T-helper 9 cell (primary cell): Measurements from ENCODE around the gene SMARCA4.

Experiments used
- DNase-seq: peaks from one replicate; pipeline ENCODE4 v3.0.0-alpha.2; 2020

Gene SMARCA4

GRCh38 chr19:11017275-11018035, 56.6 kb downstream of the SMARCA4 start:
- DNase-seq, result no peak

- DNase-seq, result no peak
These were observed 57.3 kb downstream of the SMARCA4 start for GRCh38 chr19:11018179-11018578.

- DNase-seq, result no peak
These were observed 57.9 kb downstream of the SMARCA4 start for GRCh38 chr19:11018763-11019162.

- DNase-seq, result no peak
These were observed 58.4 kb downstream of the SMARCA4 start for GRCh38 chr19:11019262-11019661.

DNA sequence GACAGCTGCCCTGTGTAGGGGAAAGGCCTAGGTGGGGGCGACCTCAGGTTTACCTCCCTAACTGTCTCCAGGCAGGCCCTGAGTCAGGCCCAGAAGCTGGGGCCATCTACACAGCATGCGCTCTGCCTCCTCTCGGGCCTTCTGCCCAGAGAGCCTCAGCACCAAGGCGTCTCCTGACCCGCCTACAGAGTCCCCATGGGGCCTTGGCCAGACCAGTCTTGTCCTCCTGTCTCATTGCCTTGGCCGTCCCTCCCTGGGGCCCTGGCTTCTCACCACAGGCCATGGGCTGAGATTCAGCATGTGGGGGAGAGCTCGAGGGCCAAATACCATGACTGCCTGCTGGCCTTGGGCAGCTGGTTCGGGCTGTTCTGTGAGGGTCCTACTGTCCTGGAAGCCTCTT, 59.0 kb downstream of the SMARCA4 start:
- no peak for DNase-seq

- DNase-seq, result no peak
These were observed 59.6 kb downstream of the SMARCA4 start for GRCh38 chr19:11020423-11020822.

GRCh38 chr19:11020982-11021759, 60.3 kb downstream of the SMARCA4 start:
- no peak for DNase-seq

DNA sequence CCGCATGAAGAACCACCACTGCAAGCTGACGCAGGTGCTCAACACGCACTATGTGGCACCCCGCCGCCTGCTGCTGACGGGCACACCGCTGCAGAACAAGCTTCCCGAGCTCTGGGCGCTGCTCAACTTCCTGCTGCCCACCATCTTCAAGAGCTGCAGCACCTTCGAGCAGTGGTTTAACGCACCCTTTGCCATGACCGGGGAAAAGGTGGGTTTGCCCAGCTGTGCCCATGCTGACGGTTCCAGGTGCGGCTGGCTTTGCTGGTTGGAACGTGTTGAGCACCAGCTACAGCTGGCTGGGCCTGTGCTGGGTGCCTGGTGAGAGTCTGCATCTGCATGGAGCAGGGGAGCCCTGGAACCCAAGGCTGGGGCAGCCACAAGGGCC, 60.9 kb downstream of the SMARCA4 start:
- no peak for DNase-seq

- DNase-seq, result no peak
These were observed 62.2 kb downstream of the SMARCA4 start for GRCh38 chr19:11023016-11023415.

DNA sequence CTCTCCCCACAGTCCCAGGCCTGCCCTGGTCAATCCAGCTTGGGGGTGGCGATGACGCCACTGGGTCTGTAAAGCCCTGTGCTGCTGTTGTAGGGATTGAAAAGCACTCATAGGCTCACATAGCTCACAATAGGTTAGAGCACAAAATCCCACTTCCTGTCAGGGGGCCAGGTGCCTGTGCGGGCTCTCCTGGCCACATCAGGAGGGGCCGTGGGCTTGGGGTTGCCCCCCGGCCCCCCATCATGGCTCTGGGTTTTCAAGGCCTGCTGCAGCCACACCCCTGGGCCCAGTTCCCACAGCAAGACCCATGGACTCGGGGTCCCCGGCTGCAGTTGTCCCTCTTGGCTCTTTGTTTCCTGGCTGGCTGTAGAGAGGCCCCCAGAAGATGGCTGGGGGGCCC, 62.9 kb downstream of the SMARCA4 start:
- DNase-seq, result no peak

GRCh38 chr19:11024259-11024658, 63.4 kb downstream of the SMARCA4 start:
- DNase-seq, result no peak

DNA sequence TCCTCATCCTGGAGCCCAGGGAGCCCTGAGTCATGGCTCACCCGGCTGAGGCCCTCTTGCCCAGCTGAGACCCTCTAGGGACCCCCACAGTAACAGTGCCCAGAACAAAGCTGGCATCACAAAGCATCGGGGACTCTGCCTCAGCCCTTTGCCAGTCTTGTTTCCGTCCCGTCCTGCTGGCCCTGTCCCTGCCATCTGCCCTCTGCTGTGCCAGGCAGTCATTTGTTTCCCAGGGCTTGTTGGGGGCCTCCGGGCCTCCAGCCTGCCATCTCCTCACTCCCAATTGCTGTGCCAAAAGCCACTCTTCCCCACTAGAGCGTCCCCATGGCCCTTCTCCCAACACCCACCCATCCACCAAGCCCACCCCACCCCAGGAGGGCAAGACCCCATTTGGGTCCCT, 64.2 kb downstream of the SMARCA4 start:
- no peak for DNase-seq

DNA sequence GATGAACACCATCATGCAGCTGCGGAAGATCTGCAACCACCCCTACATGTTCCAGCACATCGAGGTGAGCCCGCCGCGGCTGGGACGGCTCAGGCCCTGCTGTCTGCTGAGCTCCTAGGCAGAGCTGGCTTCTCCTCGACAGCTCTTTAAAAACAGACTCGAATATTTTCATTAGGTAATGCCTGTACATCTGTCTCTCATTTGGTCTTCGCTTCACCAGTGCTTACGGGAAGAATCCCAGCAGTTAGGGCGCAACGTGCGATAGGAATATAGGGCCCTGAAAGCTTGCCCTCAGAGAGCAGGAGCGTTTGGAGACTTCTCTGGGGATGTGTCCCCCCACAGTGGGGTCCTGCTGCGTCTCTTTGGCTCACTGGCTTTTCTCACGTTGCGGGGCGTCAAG, 64.6 kb downstream of the SMARCA4 start:
- DNase-seq, result no peak

DNA sequence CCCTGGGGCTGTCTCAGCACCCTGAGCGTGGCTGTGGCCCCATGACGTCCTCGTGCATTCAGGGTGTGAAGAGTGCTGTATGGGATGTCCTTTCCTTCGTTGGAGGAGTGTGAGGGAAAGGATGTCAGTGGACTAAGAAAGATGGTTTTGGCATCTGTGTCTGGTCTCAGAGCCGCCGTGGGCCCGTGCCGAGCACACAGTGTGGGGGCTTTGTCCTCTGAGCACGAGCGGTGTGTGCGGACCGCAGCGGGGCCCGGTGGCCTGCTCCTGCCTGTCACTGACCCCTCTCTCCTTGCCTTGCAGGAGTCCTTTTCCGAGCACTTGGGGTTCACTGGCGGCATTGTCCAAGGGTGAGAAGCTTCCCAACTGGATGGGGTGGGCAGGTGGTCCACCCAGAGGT, 65.2 kb downstream of the SMARCA4 start:
- DNase-seq, result no peak

DNA sequence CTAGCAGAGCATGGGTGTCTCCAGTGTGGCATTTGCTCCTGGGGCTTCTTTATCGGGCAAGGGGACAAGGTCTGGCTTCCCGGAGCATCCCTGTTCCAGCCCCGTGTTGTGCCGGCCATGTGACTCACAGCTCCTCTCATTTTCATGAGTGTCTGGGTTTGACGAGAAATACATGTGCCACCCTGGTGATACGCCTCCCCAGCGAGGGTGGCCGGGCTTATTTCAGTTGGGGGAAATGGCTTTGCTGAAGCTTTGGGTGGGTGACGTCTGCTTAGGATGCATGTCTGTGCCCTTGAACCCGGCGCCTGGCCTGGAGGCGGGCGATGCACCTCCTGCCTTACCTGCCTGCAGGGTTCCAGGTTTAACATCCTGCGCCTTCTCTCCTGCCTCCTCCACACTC, 66.6 kb downstream of the SMARCA4 start:
- no peak for DNase-seq

- no peak for DNase-seq
These were observed 67.3 kb downstream of the SMARCA4 start for GRCh38 chr19:11028146-11028545.

DNA sequence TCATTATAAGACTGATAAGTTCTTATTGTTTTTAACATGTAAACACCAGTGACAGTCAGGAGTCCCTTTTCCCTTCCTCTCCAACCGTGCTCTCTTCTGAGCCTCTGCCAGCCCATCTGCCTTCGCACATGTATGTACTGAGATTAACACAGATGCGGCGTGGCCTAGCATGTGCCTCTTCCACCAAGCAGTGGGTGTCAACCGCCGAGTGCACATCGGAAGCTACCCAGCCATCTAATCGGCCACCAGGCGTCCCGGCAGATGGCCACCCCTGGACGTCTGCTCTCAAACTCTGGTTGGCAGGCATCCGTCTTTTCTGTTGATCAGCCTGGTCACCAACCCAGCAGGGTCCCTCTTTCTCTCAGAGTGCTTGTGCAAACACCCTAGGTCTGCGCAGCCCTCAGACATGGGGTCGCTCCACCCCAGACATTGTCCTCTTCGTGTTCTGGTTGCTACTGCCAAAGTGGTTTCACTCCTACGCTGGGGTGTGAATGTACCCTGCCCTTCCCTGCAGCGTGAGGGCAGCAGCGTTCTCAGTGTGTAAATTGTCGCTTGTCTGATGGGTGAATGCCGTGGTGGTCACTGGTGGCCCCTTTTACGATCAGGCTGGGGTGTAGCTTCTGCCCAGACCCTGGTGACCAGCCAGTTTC, 70.7 kb downstream of the SMARCA4 start:
- no peak for DNase-seq

- DNase-seq, result no peak
These were observed 72.4 kb downstream of the SMARCA4 start for GRCh38 chr19:11033251-11033650.

DNA sequence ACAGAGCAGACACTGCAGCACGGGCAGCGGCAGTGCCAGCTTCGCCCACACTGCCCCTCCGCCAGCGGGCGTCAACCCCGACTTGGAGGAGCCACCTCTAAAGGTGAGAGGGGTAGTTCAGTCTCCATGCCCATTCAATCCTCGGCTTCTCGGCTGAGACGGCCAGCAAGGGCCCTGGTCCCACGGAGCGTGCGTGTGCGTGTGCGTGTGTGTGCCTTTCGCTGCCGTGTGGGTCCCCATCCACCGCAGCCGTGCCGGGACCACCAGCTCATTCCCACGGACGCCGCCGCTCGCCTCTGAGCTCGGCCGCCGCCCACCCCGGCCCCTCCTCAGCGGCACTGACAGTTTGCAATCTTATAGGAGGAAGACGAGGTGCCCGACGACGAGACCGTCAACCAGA, 72.9 kb downstream of the SMARCA4 start:
- DNase-seq, result no peak

DNA sequence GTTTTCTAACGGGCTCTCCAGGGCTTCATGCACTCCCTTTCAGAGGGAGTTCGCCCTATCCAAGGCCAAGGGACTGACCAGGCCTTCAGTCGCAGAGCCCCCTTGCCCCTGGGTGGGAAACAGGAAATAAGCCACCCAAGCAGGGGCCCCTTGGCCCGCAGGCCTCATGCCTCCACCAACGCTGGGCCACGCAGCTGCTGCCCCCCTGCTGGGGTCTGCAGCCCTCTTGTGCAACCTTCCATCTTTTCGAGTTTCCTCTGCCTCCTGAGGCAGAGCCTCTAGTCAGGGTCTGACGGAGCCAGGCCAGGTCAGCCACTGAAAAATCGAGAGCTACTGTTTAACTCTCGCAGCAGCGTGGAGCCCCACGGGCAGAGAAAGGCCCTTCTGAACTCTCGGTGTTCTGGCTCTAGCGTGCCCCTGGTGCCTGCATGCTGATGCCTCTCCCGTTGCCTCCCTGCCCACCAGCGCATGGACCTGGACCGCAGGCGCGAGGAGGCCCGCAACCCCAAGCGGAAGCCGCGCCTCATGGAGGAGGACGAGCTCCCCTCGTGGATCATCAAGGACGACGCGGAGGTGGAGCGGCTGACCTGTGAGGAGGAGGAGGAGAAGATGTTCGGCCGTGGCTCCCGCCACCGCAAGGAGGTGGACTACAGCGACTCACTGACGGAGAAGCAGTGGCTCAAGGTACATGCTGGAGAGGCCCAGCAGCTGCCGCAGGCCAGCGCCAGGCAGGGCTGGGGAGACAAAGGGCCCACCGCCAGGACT, 73.8 kb downstream of the SMARCA4 start:
- DNase-seq, result no peak

GRCh38 chr19:11035441-11036377, 74.9 kb downstream of the SMARCA4 start:
- peak; percentile 85 for DNase-seq

- DNase-seq, result no peak
These were observed 77.7 kb downstream of the SMARCA4 start for GRCh38 chr19:11038511-11038910.
